Measurements from ENCODE around the gene C3orf49.

The C3orf49 gene

DNA sequence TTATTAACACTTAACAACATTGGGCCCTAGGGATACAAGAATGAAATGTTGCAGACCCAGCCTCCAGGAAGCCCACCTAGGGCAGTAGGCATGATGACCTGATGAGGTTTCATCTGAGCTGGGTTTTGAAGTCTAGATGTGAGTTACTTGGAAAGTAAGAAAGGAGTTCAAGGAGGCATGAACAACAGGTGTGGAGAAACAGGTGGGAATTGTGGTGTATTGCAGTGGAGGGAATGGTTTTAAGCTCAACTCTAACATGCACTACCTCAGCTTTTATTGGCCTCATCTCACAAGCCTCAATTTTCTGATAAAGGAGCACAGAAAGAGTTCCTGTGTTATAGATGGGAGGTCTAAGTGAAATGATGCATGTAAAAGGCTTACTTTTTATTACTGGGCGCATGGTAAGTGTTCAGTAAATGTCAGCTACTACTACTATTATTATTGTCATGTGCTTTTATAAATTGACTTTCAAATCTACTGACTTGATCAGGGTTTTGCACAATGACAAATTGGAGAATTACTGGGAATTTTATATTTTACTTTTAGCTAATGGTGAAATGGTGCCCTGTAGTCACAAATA lies 73.8 kb downstream of the C3orf49 start:
- no peak for DNase-seq

DNA sequence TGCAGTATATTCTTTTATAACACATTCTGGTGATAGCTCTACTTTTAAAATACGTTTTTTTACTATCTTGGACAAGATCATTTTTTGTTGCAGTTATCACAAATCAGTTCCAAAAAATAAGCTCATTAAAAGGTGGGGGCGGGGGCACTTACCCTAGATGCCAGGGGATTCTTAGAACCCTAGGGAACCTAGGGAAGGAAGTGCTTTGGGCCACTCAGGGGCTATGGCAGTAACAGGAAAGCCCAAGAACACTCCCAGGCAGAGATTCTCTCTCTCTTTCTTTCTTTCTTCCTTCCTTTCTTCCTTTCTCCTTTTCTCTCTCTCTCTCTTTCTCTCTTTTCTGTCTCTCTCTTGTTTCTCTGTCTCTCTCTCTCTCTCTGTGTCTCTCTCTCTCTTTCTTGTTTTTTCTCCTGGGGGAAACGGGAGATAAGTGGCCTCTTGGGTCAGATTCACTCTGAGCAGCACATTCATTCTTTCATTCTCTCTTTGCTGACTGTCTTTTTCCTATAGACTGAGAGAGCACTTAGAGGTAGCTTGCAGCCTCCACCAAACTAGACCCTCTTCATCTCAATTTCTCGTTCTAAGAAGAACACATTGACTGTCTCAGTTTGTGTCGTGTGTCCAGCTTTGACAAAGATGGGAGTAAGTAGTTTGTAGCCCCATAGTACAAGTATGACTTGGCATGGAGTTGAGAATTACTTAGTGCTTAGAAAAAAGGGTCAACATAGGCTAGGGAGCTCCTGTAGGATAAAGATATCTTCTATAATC lies 76.5 kb downstream of the C3orf49 start:
- no peak for DNase-seq

DNA sequence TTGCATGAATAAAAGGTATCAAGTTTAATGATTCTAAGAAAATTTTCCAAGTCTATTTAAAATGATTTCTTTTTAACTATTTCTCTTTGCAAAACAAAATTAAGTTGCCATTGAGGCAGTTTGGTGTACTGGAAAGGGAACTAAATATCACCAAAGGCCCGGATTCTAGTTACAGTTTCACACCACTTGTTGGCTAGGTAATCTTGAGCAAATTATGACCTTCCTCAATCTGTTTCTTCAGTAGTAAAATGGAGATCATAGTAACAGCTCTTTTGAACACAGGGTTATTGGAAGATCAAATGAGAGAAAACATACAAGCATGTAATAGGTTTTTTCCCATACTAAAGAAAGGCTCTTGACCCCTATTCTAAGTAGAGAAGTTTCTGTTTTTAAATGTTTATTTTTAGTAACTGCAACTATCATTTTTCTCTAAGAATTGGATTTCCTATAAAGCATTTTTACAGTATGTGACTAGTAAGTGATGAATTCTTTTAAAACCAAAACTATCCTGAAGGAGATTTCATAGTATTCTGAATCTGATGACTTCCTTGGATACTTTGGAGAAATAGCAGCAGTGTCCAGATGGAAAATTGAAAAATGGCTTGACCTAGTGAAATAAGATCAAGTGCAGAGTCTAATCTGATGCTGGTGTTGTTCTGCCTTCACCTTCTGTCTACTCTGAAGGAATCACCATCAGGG lies 77.4 kb downstream of the C3orf49 start:
- DNase-seq = no peak
